Neural cell (in vitro differentiated cells): ENCODE results near the gene DNAH17. TPM values are rescaled to one million over a fixed set of nuclear protein-coding genes. Genes with fewer than 3 reads are reported as not detected.

Experiments used
- H2AFZ ChIP-seq: fragments of 200-600, 300-800 bp; sonication (generic), shearing (Covaris generic); 2 replicates; pipeline ENCODE4 v1.6.0; 2014; ENCODE audit warnings: low read depth, mild to moderate bottlenecking, antibody characterized with exemption, low read length, moderate library complexity
- H3F3A ChIP-seq: fragments of 200-600 bp; shearing (Covaris generic); 2 replicates; pipeline ENCODE4 v1.6.1; 2016; ENCODE audit warnings: mild to moderate bottlenecking, moderate library complexity, mixed read lengths, antibody characterized with exemption, low read length; ENCODE audit not compliant: insufficient read depth, poor library complexity, severe bottlenecking
- H3K27ac ChIP-seq: fragments of 200-600, 300-800 bp; sonication (generic), shearing (Covaris generic); 2 replicates; pipeline ENCODE4 v1.5.1; 2014; ENCODE audit warnings: mild to moderate bottlenecking, low read length, moderate library complexity
- H3K27me3 ChIP-seq: fragments of 300-800, 200-600 bp; sonication (generic), shearing (Covaris generic); 2 replicates; pipeline ENCODE4 v1.6.0; 2014; ENCODE audit warnings: mild to moderate bottlenecking, low read depth, low read length, moderate library complexity; ENCODE audit not compliant: insufficient read depth
- H3K36me3 ChIP-seq: fragments of 300-800, 200-600 bp; sonication (generic), shearing (Covaris generic); 2 replicates; pipeline ENCODE4 v1.5.1; 2014; ENCODE audit warnings: mild to moderate bottlenecking, antibody characterized with exemption, low read length, moderate library complexity; ENCODE audit not compliant: insufficient read depth
- H3K4me2 ChIP-seq: fragments of 300-800, 200-600 bp; sonication (generic), shearing (Covaris generic); 2 replicates; pipeline ENCODE4 v1.6.0; 2014; ENCODE audit warnings: mild to moderate bottlenecking, low read length
- H3K4me3 ChIP-seq: fragments of 300-800, 200-600 bp; sonication (generic), shearing (Covaris generic); 2 replicates; pipeline ENCODE4 v1.5.1; 2014; ENCODE audit warnings: mild to moderate bottlenecking, low read length, moderate library complexity
- H3K79me2 ChIP-seq: fragments of 200-600 bp; shearing (Covaris generic); replicated peaks from 2 replicates; pipeline ENCODE4 v1.6.0; 2014; ENCODE audit warnings: mild to moderate bottlenecking, low read length, moderate library complexity; ENCODE audit not compliant: insufficient read depth
- H3K9ac ChIP-seq: fragments of 300-800, 200-600 bp; sonication (generic), shearing (Covaris generic); 2 replicates; pipeline ENCODE4 v1.6.1; 2016; ENCODE audit warnings: mild to moderate bottlenecking, low read length, mixed read lengths
- H3K9me2 ChIP-seq: fragments of 200-600 bp; shearing (Covaris generic); 2 replicates; pipeline ENCODE4 v1.6.1; 2016; ENCODE audit warnings: mild to moderate bottlenecking, low read length, mixed read lengths; ENCODE audit not compliant: insufficient read depth
- H3K9me3 ChIP-seq: fragments of 200-600, 300-800 bp; sonication (generic), shearing (Covaris generic); 2 replicates; pipeline ENCODE4 v1.6.1; 2016; ENCODE audit warnings: mild to moderate bottlenecking, mixed run types, low read length, moderate library complexity, mixed read lengths
- H4K20me1 ChIP-seq: fragments of 200-600 bp; shearing (Covaris generic); 2 replicates; pipeline ENCODE4 v1.6.1; 2016; ENCODE audit warnings: mild to moderate bottlenecking, mixed run types; ENCODE audit not compliant: insufficient read depth
- CTCF ChIP-seq: fragments of 450-650 bp; IDR thresholded peaks from 2 replicates; pipeline ENCODE4 v1.5.1; 2014; ENCODE audit warnings: antibody characterized with exemption, mild to moderate bottlenecking, moderate library complexity; ENCODE audit not compliant: poor library complexity, severe bottlenecking
- EP300 ChIP-seq: fragments of 450-650 bp; conservative IDR thresholded peaks from 2 replicates; pipeline ENCODE4 v1.6.1; 2014; ENCODE audit warnings: antibody characterized with exemption, mild to moderate bottlenecking, moderate library complexity; ENCODE audit not compliant: poor library complexity, severe bottlenecking
- EZH2 ChIP-seq: fragments of 200-600, 300-800 bp; shearing (Covaris generic), sonication (generic); IDR thresholded peaks from 2 replicates; pipeline ENCODE4 v1.6.1; 2014; ENCODE audit warnings: antibody characterized with exemption, low read length, borderline replicate concordance, mild to moderate bottlenecking; ENCODE audit not compliant: insufficient read depth, poor library complexity, severe bottlenecking
- MXI1 ChIP-seq: fragments of 450-650 bp; conservative IDR thresholded peaks from 2 replicates; pipeline ENCODE4 v1.6.1; 2014; ENCODE audit warnings: antibody characterized with exemption, mild to moderate bottlenecking; ENCODE audit not compliant: poor library complexity, severe bottlenecking
- POLR2AphosphoS5 ChIP-seq: IDR thresholded peaks from 2 replicates; pipeline ENCODE4 v1.6.1; 2012
- RAD21 ChIP-seq: fragments of 450-650 bp; conservative IDR thresholded peaks from 2 replicates; pipeline ENCODE4 v1.6.1; 2014; ENCODE audit warnings: antibody characterized with exemption, mild to moderate bottlenecking, moderate library complexity
- REST ChIP-seq: IDR thresholded peaks from 2 replicates; pipeline ENCODE4 v1.6.1; 2012; ENCODE audit warnings: borderline replicate concordance
- SMC3 ChIP-seq: fragments of 450-650 bp; conservative IDR thresholded peaks from 2 replicates; pipeline ENCODE4 v1.6.1; 2014; ENCODE audit warnings: antibody characterized with exemption, mild to moderate bottlenecking, moderate library complexity; ENCODE audit not compliant: poor library complexity
- TAF1 ChIP-seq: IDR thresholded peaks from 2 replicates; pipeline ENCODE4 v1.6.1; 2012; ENCODE audit warnings: low read depth
- polyA plus RNA-seq: library from polyadenylated mRNA; depleted of rRNA; stranded (reverse); fragments of >200 nt; gene quantifications from 2 replicates; pipeline ENCODE4 v1.2.3, GENCODE V29; 2014

Gene DNAH17
- polyA plus RNA-seq, 1 donor from 2014 or later, result not detected

- no peaks in the 10 kb centered on the region for H4K20me1 ChIP-seq
- TF ChIP-seq SMC3 (no peak), REST (no peak), POLR2AphosphoS5 (no peak)
- H3K9ac ChIP-seq, result no peak overlapping the region
- no peaks in the 10 kb centered on the region for H3K79me2 ChIP-seq
- no peak overlapping the region for H3K4me3 ChIP-seq
- no peaks in the 10 kb centered on the region for H3F3A ChIP-seq
- H2AFZ ChIP-seq, result no peak overlapping the region
- no peaks in the 10 kb centered on the region for H3K9me3 ChIP-seq
- no peak overlapping the region for H3K27ac ChIP-seq
- H3K36me3 ChIP-seq, result no peaks in the 10 kb centered on the region
- H3K27me3 ChIP-seq, result no peaks in the 10 kb centered on the region
- H3K4me2 ChIP-seq, result no peak overlapping the region
- H3K9me2 ChIP-seq, result no peaks in the 10 kb centered on the region
Observed at GRCh38 chr17:78401246-78401645, 175.9 kb downstream of the DNAH17 start.

GRCh38 chr17:78400581-78401240 lies 176.5 kb downstream of the DNAH17 start:
- Histone ChIP-seq H3K9me3 (no peaks in the 10 kb centered on the region), H3K4me2 (no peak overlapping the region), H3K9ac (no peak overlapping the region), H3K79me2 (no peaks in the 10 kb centered on the region), H3K9me2 (no peaks in the 10 kb centered on the region), H2AFZ (no peak overlapping the region), H4K20me1 (no peaks in the 10 kb centered on the region), H3K27me3 (no peaks in the 10 kb centered on the region), H3K36me3 (no peaks in the 10 kb centered on the region), H3K4me3 (no peak overlapping the region), H3K27ac (no peak overlapping the region), H3F3A (no peaks in the 10 kb centered on the region)
- TF ChIP-seq EP300 (no peak), REST (no peak), CTCF (no peak), RAD21 (no peak), TAF1 (no peak), SMC3 (no peak), POLR2AphosphoS5 (no peak), MXI1 (no peak), EZH2 (no peak)
